Choroid plexus epithelial cell (primary cell): Measurements from ENCODE around the gene CLCN6.

Source experiments
- DNase-seq: peaks from one replicate; pipeline ENCODE4 v3.0.0-alpha.2; 2010; ENCODE audit warnings: low read depth
- H3K4me3 ChIP-seq: 2 replicates; pipeline ENCODE4 v1.5.1; 2011; ENCODE audit warnings: low read depth, mild to moderate bottlenecking, control low read depth, low read length, moderate library complexity
- CTCF ChIP-seq: conservative IDR thresholded peaks from 2 replicates; pipeline ENCODE4 v1.5.1; 2011; ENCODE audit warnings: low read depth, mild to moderate bottlenecking, control low read depth, inconsistent platforms, low read length, moderate library complexity

The CLCN6 gene

GRCh38 chr1:11874258-11874562 is 68.2 kb downstream of the CLCN6 start:
- H3K4me3 ChIP-seq: no peak overlapping the region
- no peak for TF ChIP-seq CTCF
- no peak for DNase-seq

- no peak for TF ChIP-seq CTCF
- no peak overlapping the region for H3K4me3 ChIP-seq
- DNase-seq: no peak
Measured at GRCh38 chr1:11874624-11875023, 68.6 kb downstream of the CLCN6 start.

GRCh38 chr1:11875094-11875493 is 69.1 kb downstream of the CLCN6 start:
- DNase-seq: no peak
- TF ChIP-seq CTCF: no peak
- H3K4me3 ChIP-seq: no peak overlapping the region

GRCh38 chr1:11877074-11877473 is 71.1 kb downstream of the CLCN6 start:
- no peak for TF ChIP-seq CTCF
- H3K4me3 ChIP-seq: no peak overlapping the region
- DNase-seq: no peak

GRCh38 chr1:11878081-11878890 is 72.3 kb downstream of the CLCN6 start:
- H3K4me3 ChIP-seq: no peak overlapping the region
- no peak for TF ChIP-seq CTCF
- no peak for DNase-seq

- TF ChIP-seq CTCF: no peak
- no peak for DNase-seq
- H3K4me3 ChIP-seq: no peak overlapping the region
Measured at GRCh38 chr1:11878891-11879190, 72.8 kb downstream of the CLCN6 start.
